LNCAP (cell line): Measurements from ENCODE around the gene HOXD8.

ENCODE experiments used
- CTCF ChIP-seq: fragments of 450-650 bp; IDR thresholded peaks from 2 replicates; pipeline ENCODE4 v1.5.1; 2017; ENCODE audit warnings: mild to moderate bottlenecking

The HOXD8 gene

DNA sequence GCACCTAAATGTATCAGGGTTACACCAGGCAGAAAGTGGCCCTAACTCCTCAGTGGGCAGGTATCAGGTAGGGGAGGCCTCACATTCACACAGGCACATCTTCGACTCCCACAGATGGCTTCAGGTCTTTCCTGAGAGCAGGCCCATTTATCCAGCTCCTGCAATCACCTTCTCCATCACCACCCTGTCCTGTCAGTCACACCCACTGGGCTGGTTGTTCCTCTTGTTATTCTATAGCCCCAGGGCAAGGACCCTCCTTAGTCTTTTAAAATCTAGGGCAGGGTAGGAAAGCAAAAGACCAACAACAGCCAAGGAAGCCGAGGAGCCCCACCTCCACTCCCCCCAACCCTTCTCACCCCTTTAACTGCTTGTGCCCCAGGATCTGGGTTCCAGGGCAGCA lies 12.8 kb downstream of the HOXD8 start:
- no peak for TF ChIP-seq CTCF

DNA sequence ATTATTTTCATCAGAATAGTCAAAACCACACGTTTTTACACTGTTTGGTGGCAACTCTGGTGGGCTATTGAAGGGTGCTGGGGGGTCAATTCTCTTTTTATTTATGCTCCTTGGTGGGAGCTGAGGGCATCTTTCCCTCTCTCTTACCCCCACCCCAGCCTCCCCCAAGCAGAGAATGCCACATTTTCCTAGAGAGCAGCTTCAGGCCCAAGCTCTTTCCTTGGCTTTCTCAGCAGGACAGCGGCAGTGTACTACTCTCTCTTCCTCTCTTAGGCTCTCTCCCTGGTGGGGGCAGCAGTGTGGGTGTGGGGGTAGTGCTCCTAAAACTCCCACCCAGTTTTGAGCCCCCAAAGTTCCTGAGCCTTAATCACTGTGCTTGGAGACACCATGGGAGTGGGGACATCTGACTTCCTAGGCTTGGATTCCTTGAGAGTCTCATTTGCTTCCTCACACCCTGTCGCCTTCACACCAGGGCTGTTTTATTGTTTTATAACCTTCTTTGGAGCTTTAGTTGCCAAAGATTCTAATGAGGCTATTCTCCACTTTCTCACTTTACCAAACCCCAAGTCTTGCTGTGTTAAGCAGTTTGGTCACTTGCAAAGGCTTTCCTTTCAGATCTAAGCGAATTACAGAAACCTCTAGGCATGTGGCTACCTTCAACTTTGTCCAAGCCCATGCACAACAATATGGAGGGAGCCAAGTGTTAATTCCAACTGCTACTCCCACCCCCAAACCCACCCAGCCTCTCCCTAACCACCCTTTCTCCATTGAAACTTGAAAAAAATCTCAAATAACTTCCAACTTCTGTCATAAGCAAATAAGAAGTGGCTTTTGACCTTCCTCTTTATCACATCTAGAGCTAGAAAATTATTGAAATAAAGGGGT lies 15.8 kb downstream of the HOXD8 start:
- no peak for TF ChIP-seq CTCF

- no peak for TF ChIP-seq CTCF
Observed at GRCh38 chr2:176146101-176146500, 16.6 kb downstream of the HOXD8 start.

DNA sequence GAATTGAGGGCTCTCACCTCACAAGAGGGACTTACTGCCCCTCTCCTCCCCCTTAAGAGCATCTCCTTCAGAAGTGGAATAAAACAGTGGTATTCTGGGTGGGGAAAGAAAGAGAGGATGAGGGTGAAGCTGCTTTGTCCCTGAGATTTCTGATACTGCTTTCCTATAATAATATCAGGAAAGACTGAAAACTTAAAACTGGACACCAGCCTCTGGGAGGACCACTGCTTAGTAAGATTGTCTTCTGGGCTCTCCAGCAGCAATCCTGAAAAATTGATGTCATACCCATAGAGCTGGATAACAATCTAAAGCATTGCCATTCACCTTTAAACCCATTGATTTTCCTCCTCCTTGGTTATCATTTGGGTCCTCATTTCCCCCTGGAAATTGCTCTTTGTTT lies 17.1 kb downstream of the HOXD8 start:
- TF ChIP-seq CTCF, result no peak

GRCh38 chr2:176147210-176147799 lies 17.8 kb downstream of the HOXD8 start:
- no peak for TF ChIP-seq CTCF

DNA sequence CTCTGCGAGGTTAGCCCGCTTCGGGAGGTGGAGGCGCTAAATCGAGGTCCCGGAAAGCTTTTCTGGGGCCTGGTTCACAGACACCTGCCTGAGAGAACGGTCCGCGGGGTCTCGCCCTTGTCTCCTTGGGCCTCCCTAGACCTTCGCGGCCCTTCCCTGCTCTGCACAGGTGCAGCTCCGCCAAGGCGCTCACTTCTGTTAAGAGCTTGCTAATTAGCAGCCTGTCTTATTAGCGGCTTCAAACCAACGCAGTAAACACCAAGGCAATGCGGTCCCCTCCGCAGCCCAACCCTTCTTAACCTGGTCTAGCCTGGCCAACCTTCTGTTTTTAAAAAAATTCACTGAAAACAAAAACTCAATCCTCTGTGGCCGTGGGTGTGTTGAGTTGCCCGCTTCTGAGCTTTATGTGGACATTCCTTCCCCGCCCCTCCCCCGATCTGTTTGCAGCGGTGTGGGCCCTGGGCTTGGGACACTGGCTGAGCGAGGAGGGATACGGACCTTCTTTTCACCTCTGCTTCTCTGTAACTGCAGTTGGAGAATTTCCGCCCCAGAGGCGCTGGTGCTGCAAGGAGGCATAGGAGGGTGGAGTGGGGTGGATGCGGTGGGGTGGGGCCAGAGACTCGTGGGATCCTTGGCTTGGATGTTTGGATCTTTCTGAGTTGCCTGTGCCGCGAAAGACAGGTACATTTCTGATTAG lies 18.4 kb downstream of the HOXD8 start:
- TF ChIP-seq CTCF, result no peak

DNA sequence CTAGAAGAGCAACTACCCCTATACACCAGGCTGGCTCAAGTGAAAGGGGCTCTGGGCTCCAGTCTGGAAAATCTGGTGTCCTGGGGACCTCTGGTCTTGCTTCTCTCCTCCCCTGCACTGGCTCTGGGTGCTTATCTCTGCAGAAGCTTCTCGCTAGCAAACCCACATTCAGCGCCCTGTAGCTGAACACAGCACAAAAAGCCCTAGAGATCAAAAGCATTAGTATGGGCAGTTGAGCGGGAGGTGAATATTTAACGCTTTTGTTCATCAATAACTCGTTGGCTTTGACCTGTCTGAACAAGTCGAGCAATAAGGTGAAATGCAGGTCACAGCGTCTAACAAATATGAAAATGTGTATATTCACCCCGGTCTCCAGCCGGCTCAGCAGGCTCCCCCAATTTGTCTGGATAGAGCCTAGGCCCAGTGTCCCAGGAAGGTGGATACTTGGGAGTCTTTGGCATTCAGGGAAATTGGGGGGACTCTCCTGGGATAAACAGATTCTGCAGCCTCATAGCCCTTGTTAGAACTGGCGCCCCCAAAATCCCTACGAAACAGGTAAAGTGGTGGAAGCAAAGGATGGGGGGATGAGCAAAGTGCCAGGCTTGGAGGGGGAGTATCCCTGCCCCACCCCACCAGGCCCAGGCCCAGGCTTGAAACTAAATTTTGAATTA lies 19.4 kb downstream of the HOXD8 start:
- no peak for TF ChIP-seq CTCF
